ENCODE measurements around the gene PRSS16. TPM values are rescaled to one million over a fixed set of nuclear protein-coding genes. Genes with fewer than 3 reads are reported as not detected.

Gene PRSS16
- total RNA-seq, 2 donors from 2014 or later, result 12.5 to 14.1 TPM

DNA sequence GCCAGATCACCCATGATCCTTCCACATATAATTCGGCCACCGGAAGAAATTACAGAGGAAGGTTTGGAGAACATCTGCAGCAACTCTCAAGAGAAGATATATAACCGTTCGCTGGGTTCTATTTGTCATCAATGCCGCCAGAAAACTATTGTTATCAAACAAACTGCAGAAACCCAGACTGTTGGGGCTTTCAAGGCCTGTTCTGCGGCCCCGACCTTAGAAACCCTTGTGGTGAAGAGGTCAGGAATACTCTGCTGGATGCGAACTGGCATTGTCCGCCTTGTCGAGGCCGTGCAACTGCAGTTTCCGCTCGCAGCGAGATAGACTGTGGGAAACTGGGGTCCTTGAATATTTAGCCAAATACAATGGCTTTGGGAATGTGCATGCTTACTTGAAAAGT is 21.3 kb downstream of the PRSS16 start:
- peaks cover 42% of the 10 kb centered on the region for H3K27me3 ChIP-seq (ENCODE audit: control insufficient read depth, insufficient read depth, low read length, poor library complexity, severe bottlenecking)
- H3K9ac ChIP-seq (ENCODE audit: extremely low read depth, low read length, poor library complexity, severe bottlenecking), result no peak overlapping the region
- H3K27ac ChIP-seq (ENCODE audit: low read depth, low read length), result peak overlapping the region; percentile 90
- H3K4me1 Mint-ChIP-seq, result no peaks in the 10 kb centered on the region
- no peaks in the 10 kb centered on the region for H3K36me3 Mint-ChIP-seq (ENCODE audit: low read depth)
- no peaks in the 10 kb centered on the region for H3K9me3 ChIP-seq (ENCODE audit: control insufficient read depth, low read length)
- H3K4me3 ChIP-seq (ENCODE audit: low read length), result no peak overlapping the region
- no peaks in the 10 kb centered on the region for H3K36me3 ChIP-seq (ENCODE audit: control insufficient read depth, insufficient read depth, low read length)
- H3K27me3 Mint-ChIP-seq (ENCODE audit: insufficient read depth), result peaks cover 71% of the 10 kb centered on the region
- 91 to 93% methylated on average over 12 to 14 of the region's 14 CpGs for WGBS, 2 experiments (ENCODE audit: insufficient coverage in 1 of 2, insufficient read length in 1 of 2)
- DNase-seq, result no peak
- no peaks in the 10 kb centered on the region for H3K9me3 Mint-ChIP-seq
- H3K27ac Mint-ChIP-seq, result no peak overlapping the region
- TF ChIP-seq, protein P1, sequence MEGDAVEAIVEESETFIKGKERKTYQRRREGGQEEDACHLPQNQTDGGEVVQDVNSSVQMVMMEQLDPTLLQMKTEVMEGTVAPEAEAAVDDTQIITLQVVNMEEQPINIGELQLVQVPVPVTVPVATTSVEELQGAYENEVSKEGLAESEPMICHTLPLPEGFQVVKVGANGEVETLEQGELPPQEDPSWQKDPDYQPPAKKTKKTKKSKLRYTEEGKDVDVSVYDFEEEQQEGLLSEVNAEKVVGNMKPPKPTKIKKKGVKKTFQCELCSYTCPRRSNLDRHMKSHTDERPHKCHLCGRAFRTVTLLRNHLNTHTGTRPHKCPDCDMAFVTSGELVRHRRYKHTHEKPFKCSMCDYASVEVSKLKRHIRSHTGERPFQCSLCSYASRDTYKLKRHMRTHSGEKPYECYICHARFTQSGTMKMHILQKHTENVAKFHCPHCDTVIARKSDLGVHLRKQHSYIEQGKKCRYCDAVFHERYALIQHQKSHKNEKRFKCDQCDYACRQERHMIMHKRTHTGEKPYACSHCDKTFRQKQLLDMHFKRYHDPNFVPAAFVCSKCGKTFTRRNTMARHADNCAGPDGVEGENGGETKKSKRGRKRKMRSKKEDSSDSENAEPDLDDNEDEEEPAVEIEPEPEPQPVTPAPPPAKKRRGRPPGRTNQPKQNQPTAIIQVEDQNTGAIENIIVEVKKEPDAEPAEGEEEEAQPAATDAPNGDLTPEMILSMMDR (conservative IDR thresholded peaks at IDR 0.05), result no peak
- no peak overlapping the region for H3K4me3 Mint-ChIP-seq
- no peaks in the 10 kb centered on the region for H3K4me1 ChIP-seq (ENCODE audit: control insufficient read depth, insufficient read depth, low read length)

DNA sequence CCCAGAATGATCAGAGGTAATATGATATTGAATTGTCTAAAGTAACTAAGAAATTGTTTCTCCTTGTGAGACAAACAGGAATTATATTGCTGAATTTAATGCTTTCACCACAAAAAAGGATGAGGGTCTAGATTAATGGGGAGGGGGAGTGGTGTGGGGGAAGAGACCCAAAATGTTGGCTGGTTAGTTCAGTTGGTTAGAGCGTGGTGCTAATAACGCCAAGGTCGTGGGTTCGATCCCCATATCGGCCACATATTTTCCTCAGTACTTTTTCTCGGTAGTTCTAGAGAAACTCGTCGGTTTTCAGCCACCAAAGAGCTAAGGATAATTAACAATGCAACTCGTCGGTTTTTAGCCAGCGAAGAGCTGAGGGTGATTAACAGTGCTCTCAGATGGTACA is 26.3 kb downstream of the PRSS16 start:
- WGBS, 2 experiments (ENCODE audit: insufficient coverage in 1 of 2, insufficient read length in 1 of 2), result 75 to 78% methylated on average over 11 of the region's 11 CpGs
- no peak overlapping the region for H3K4me3 Mint-ChIP-seq

DNA sequence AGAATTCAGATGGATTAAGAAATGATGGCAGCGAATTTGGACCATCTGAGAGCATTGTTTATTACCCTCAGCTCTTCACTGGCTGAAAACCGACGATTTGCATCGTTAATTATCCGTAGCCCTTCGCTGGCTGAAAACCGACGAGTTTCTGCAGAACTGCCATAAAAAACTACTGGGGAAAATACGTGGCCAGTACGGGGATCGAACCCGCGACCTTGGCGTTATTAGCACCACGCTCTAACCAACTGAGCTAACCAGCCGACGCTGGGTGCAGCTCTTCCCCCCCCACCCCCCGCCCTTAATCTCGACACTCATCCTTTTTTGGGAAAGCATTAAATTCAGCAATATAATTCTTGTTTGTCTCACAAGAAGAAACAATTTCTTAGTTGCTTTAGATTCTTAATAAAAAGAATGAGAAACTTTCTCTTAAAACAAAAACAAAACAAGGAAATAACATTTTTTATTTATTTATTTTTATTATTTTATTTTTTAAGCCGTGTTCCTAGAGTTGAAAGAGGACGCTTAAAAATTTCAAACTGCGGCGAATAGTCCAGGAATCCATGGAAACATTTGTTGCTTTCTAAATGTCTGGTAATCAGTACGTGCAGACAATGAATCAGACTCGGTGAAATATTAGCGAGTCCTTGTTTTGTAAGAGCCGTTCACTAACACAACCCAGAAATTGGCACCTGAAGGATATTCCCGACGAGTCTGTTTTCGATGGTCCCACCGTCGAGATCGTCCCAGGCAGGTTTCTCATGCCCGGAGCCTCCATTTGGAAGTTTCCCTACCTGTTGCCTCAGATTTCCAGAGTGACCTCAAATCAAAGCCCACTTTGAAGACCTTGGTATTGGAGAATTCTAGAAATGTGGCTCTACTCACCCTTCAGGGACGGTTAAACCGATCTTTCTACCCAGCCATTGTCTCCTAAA is 27.8 kb downstream of the PRSS16 start:
- peaks cover 9% of the 10 kb centered on the region for H3K27me3 ChIP-seq (ENCODE audit: control insufficient read depth, insufficient read depth, low read length, poor library complexity, severe bottlenecking)
- H3K36me3 ChIP-seq (ENCODE audit: control insufficient read depth, insufficient read depth, low read length), result no peaks in the 10 kb centered on the region
- peak overlapping the region; percentile 71 for H3K4me3 ChIP-seq (ENCODE audit: low read length)
- WGBS, 2 experiments (ENCODE audit: insufficient coverage in 1 of 2, insufficient read length in 1 of 2), result 26 to 38% methylated on average over 27 to 34 of the region's 36 CpGs
- Mint-ChIP-seq H3K4me3 (peak overlapping the region; percentile 58), H3K36me3 (ENCODE audit: low read depth) (no peaks in the 10 kb centered on the region), H3K27ac (no peak overlapping the region), H3K27me3 (ENCODE audit: insufficient read depth) (peaks cover 53% of the 10 kb centered on the region), H3K9me3 (no peaks in the 10 kb centered on the region), H3K4me1 (no peaks in the 10 kb centered on the region)
- H3K27ac ChIP-seq (ENCODE audit: low read depth, low read length), result no peak overlapping the region
- TF ChIP-seq, protein P1 (conservative IDR thresholded peaks at IDR 0.05), result no peak
- no peaks in the 10 kb centered on the region for H3K9me3 ChIP-seq (ENCODE audit: control insufficient read depth, low read length)
- no peaks in the 10 kb centered on the region for H3K4me1 ChIP-seq (ENCODE audit: control insufficient read depth, insufficient read depth, low read length)
- peak; percentile 88 for DNase-seq
- H3K9ac ChIP-seq (ENCODE audit: extremely low read depth, low read length, poor library complexity, severe bottlenecking), result no peak overlapping the region

More for the DNA sequence above, 26.3 kb downstream of the PRSS16 start:
- no peaks in the 10 kb centered on the region for H3K9me3 Mint-ChIP-seq
- Histone ChIP-seq H3K36me3 (ENCODE audit: control insufficient read depth, insufficient read depth, low read length) (no peaks in the 10 kb centered on the region), H3K9ac (ENCODE audit: extremely low read depth, low read length, poor library complexity, severe bottlenecking) (no peak overlapping the region), H3K9me3 (ENCODE audit: control insufficient read depth, low read length) (no peaks in the 10 kb centered on the region), H3K4me3 (ENCODE audit: low read length) (no peak overlapping the region), H3K4me1 (ENCODE audit: control insufficient read depth, insufficient read depth, low read length) (no peaks in the 10 kb centered on the region), H3K27ac (ENCODE audit: low read depth, low read length) (no peak overlapping the region), H3K27me3 (ENCODE audit: control insufficient read depth, insufficient read depth, low read length, poor library complexity, severe bottlenecking) (peaks cover 19% of the 10 kb centered on the region)
- no peak for DNase-seq
- H3K4me1 Mint-ChIP-seq, result no peaks in the 10 kb centered on the region
- TF ChIP-seq, protein P1 (conservative IDR thresholded peaks at IDR 0.05), result no peak
- no peak overlapping the region for H3K27ac Mint-ChIP-seq
- H3K27me3 Mint-ChIP-seq (ENCODE audit: insufficient read depth), result peaks cover 64% of the 10 kb centered on the region
- H3K36me3 Mint-ChIP-seq (ENCODE audit: low read depth), result no peaks in the 10 kb centered on the region

Measured in endodermal cell (in vitro differentiated cells).